IPS DF 6.9 (cell line): ENCODE data around the gene OR5K2.

Experiments
- DNase-seq: peaks from one replicate; pipeline ENCODE4 v3.0.0-alpha.2; 2013; ENCODE audit warnings: low read depth, low spot score
- H3K27ac ChIP-seq: one replicate; pipeline ENCODE4 v1.5.1; 2013; ENCODE audit warnings: low read length, control low read depth
- H3K27me3 ChIP-seq: 2 replicates; pipeline ENCODE4 v1.6.1; 2013; ENCODE audit warnings: mild to moderate bottlenecking, low read length; ENCODE audit not compliant: control insufficient read depth, insufficient read depth
- H3K36me3 ChIP-seq: 2 replicates; pipeline ENCODE4 v1.6.1; 2013; ENCODE audit warnings: low read length; ENCODE audit not compliant: control insufficient read depth, insufficient read depth
- H3K4me1 ChIP-seq: 2 replicates; pipeline ENCODE4 v1.6.1; 2013; ENCODE audit warnings: low read length; ENCODE audit not compliant: control insufficient read depth, insufficient read depth
- H3K4me3 ChIP-seq: 2 replicates; pipeline ENCODE4 v1.5.1; 2013; ENCODE audit warnings: mild to moderate bottlenecking, low read length
- H3K9me3 ChIP-seq: 2 replicates; pipeline ENCODE4 v1.6.1; 2013; ENCODE audit warnings: low read length, inconsistent platforms; ENCODE audit not compliant: control insufficient read depth, insufficient read depth
- WGBS: extraction: QIAGEN DNeasy Blood & Tissue Kit; methylation state at CpG from one replicate; pipeline ENCODE4 v1.1.7; 2013; ENCODE audit warnings: mixed read lengths, missing lambda C conversion rate; ENCODE audit not compliant: insufficient read length, insufficient coverage; 5-methylcytosine and 5-hydroxymethylcytosine counted together

OR5K2 gene

GRCh38 chr3:98497381-98497780 lies at the start of gene OR5K2:
OR5K2 (plus strand) TSS chr3:98497681; CDS start chr3:98497681, 0 bp downstream.
- H3K4me3 ChIP-seq = no peak within 1 kb of the TSS
- H3K36me3 ChIP-seq = no peaks in the 10 kb centered on the region
- WGBS = no CpG with 5 or more reads among the region's 2 CpGs
- H3K27ac ChIP-seq = no peak within 1 kb of the TSS
- H3K4me1 ChIP-seq = no peaks in the 10 kb centered on the region
- H3K9me3 ChIP-seq = no peaks in the 10 kb centered on the region
- DNase-seq = no peak
- no peaks in the 10 kb centered on the region for H3K27me3 ChIP-seq

GRCh38 chr3:98449606-98450193 lies 47.8 kb upstream of the OR5K2 start:
- Histone ChIP-seq H3K4me3 (no peak overlapping the region), H3K4me1 (no peaks in the 10 kb centered on the region), H3K36me3 (no peaks in the 10 kb centered on the region), H3K27ac (no peak overlapping the region), H3K27me3 (no peaks in the 10 kb centered on the region), H3K9me3 (no peaks in the 10 kb centered on the region)
- no peak for DNase-seq
- WGBS = no CpG with 5 or more reads among the region's 7 CpGs

GRCh38 chr3:98450372-98450771 lies 47.1 kb upstream of the OR5K2 start:
- H3K27ac ChIP-seq = no peak overlapping the region
- H3K36me3 ChIP-seq = no peaks in the 10 kb centered on the region
- DNase-seq = no peak
- no peaks in the 10 kb centered on the region for H3K27me3 ChIP-seq
- no CpG with 5 or more reads among the region's 4 CpGs for WGBS
- H3K4me3 ChIP-seq = no peak overlapping the region
- H3K4me1 ChIP-seq = no peaks in the 10 kb centered on the region
- no peaks in the 10 kb centered on the region for H3K9me3 ChIP-seq

- Histone ChIP-seq H3K4me3 (no peak overlapping the region), H3K27ac (no peak overlapping the region), H3K36me3 (no peaks in the 10 kb centered on the region), H3K27me3 (no peaks in the 10 kb centered on the region), H3K4me1 (no peaks in the 10 kb centered on the region), H3K9me3 (no peaks in the 10 kb centered on the region)
- no peak for DNase-seq
Measured at GRCh38 chr3:98453827-98454226, 43.7 kb upstream of the OR5K2 start.

- no CpG with 5 or more reads among the region's 1 CpG for WGBS
- no peak for DNase-seq
- no peaks in the 10 kb centered on the region for H3K4me1 ChIP-seq
- no peak overlapping the region for H3K27ac ChIP-seq
- H3K9me3 ChIP-seq = no peaks in the 10 kb centered on the region
- H3K4me3 ChIP-seq = no peak overlapping the region
- no peaks in the 10 kb centered on the region for H3K27me3 ChIP-seq
- no peaks in the 10 kb centered on the region for H3K36me3 ChIP-seq
Measured at GRCh38 chr3:98454929-98455328, 42.6 kb upstream of the OR5K2 start.

- no peaks in the 10 kb centered on the region for H3K4me1 ChIP-seq
- WGBS = no CpG with 5 or more reads among the region's 2 CpGs
- H3K36me3 ChIP-seq = no peaks in the 10 kb centered on the region
- no peaks in the 10 kb centered on the region for H3K9me3 ChIP-seq
- H3K27me3 ChIP-seq = no peaks in the 10 kb centered on the region
- no peak for DNase-seq
- no peak overlapping the region for H3K27ac ChIP-seq
- no peak overlapping the region for H3K4me3 ChIP-seq
Measured at GRCh38 chr3:98457543-98457942, 39.9 kb upstream of the OR5K2 start.

GRCh38 chr3:98460220-98460619 lies 37.3 kb upstream of the OR5K2 start:
- Histone ChIP-seq H3K9me3 (no peaks in the 10 kb centered on the region), H3K36me3 (no peaks in the 10 kb centered on the region), H3K27me3 (no peaks in the 10 kb centered on the region), H3K4me1 (no peaks in the 10 kb centered on the region), H3K27ac (no peak overlapping the region), H3K4me3 (no peak overlapping the region)
- DNase-seq = no peak

- Histone ChIP-seq H3K9me3 (no peaks in the 10 kb centered on the region), H3K27ac (no peak within 1 kb of the TSS), H3K4me1 (no peaks in the 10 kb centered on the region), H3K27me3 (no peaks in the 10 kb centered on the region), H3K36me3 (no peaks in the 10 kb centered on the region), H3K4me3 (no peak within 1 kb of the TSS)
- DNase-seq = no peak
- no CpG with 5 or more reads among the region's 1 CpG for WGBS
Measured at GRCh38 chr3:98462901-98463300, 34.6 kb upstream of the OR5K2 start, which contains the start of gene OR5K1. OR5K1 (plus strand) TSS chr3:98463201; CDS start chr3:98469577, 6,376 bp downstream.

- H3K4me1 ChIP-seq = no peaks in the 10 kb centered on the region
- no CpG with 5 or more reads among the region's 3 CpGs for WGBS
- H3K27me3 ChIP-seq = no peaks in the 10 kb centered on the region
- no peak for DNase-seq
- no peak overlapping the region for H3K4me3 ChIP-seq
- no peaks in the 10 kb centered on the region for H3K9me3 ChIP-seq
- no peak overlapping the region for H3K27ac ChIP-seq
- no peaks in the 10 kb centered on the region for H3K36me3 ChIP-seq
Measured at GRCh38 chr3:98482717-98483482, 14.6 kb upstream of the OR5K2 start.

GRCh38 chr3:98483626-98484025 lies 13.9 kb upstream of the OR5K2 start:
- Histone ChIP-seq H3K4me3 (no peak overlapping the region), H3K4me1 (no peaks in the 10 kb centered on the region), H3K27ac (no peak overlapping the region), H3K9me3 (no peaks in the 10 kb centered on the region), H3K36me3 (no peaks in the 10 kb centered on the region), H3K27me3 (no peaks in the 10 kb centered on the region)
- DNase-seq = no peak
- WGBS = no CpG with 5 or more reads among the region's 3 CpGs

- WGBS = no CpG with 5 or more reads among the region's 4 CpGs
- H3K4me3 ChIP-seq = no peak overlapping the region
- H3K9me3 ChIP-seq = no peaks in the 10 kb centered on the region
- H3K27me3 ChIP-seq = no peaks in the 10 kb centered on the region
- no peaks in the 10 kb centered on the region for H3K36me3 ChIP-seq
- H3K27ac ChIP-seq = no peak overlapping the region
- H3K4me1 ChIP-seq = no peaks in the 10 kb centered on the region
- DNase-seq = no peak
Measured at GRCh38 chr3:98500019-98500418, 2.5 kb downstream of the OR5K2 start.
